Left renal pelvis (tissue), 4 donors: Measurements from ENCODE around the gene OSGIN1. TPM values are rescaled to one million over a fixed set of nuclear protein-coding genes. Genes with fewer than 3 reads are reported as not detected.

Source experiments
- DNase-seq, 4 donors: peaks; one replicate each; pipeline ENCODE4 v3.0.0-alpha.2; 2013; ENCODE audit warnings: low read depth in 4 of 4, low spot score in 3 of 4
- polyA plus RNA-seq, 4 donors: library from polyadenylated mRNA; unstranded; fragments of 120-200 nt; gene quantifications; one replicate each; pipeline ENCODE4 v1.2.1, GENCODE V29; 2013; ENCODE audit not compliant: insufficient read length in 4 of 4

OSGIN1 gene
- polyA plus RNA-seq, 4 donors = 0.34 to 0.73 (median 0.50) TPM

- DNase-seq = no peak
Observed at GRCh38 chr16:83995754-83996153, 42.7 kb downstream of the OSGIN1 start.

GRCh38 chr16:83996481-83997252 lies 43.6 kb downstream of the OSGIN1 start:
- no peak for DNase-seq

- DNase-seq = no peak
Observed at GRCh38 chr16:83998091-83998490, 45.1 kb downstream of the OSGIN1 start.

GRCh38 chr16:84000989-84001642 lies 48.1 kb downstream of the OSGIN1 start:
- no peak for DNase-seq

GRCh38 chr16:84001726-84002125 lies 48.7 kb downstream of the OSGIN1 start:
- DNase-seq = no peak

- DNase-seq = no peak
Observed at GRCh38 chr16:84003038-84003437, 50.0 kb downstream of the OSGIN1 start.

- DNase-seq = no peak
Observed at GRCh38 chr16:84004442-84004841, 51.4 kb downstream of the OSGIN1 start.

GRCh38 chr16:84005391-84005790 lies 52.4 kb downstream of the OSGIN1 start:
- DNase-seq = no peak

GRCh38 chr16:84007520-84007919 lies 54.5 kb downstream of the OSGIN1 start:
- no peak for DNase-seq

- no peak for DNase-seq
Observed at GRCh38 chr16:84007965-84008364, 54.9 kb downstream of the OSGIN1 start.

GRCh38 chr16:84009282-84009681 lies 56.2 kb downstream of the OSGIN1 start:
- no peak for DNase-seq

GRCh38 chr16:84013787-84014569 lies 60.9 kb downstream of the OSGIN1 start:
- DNase-seq = no peak

GRCh38 chr16:84014570-84015327 lies 61.7 kb downstream of the OSGIN1 start:
- no peak for DNase-seq

- DNase-seq = no peak
Observed at GRCh38 chr16:84015399-84015798, 62.4 kb downstream of the OSGIN1 start.

Other genes starting within 250 kb of the OSGIN1 start
- 100 to 1,000 TPM; 169 to 263 (median 199) TPM for gene HSBP1, start 145.3 kb upstream of the OSGIN1 start, polyA plus RNA-seq
- gene MLYCD, start 54.1 kb upstream of the OSGIN1 start, polyA plus RNA-seq = 1 to 10 TPM; 2.1 to 5.9 (median 4.1) TPM
- 1 to 10 TPM in 3 of 4 donors, under 1 TPM in 1; 0.97 to 4.4 (median 2.8) TPM for gene NECAB2, start 15.0 kb downstream of the OSGIN1 start, polyA plus RNA-seq
- not detected for gene SLC38A8, start 89.6 kb downstream of the OSGIN1 start, polyA plus RNA-seq
- 100 to 1,000 TPM; 111 to 142 (median 112) TPM for gene MBTPS1, start 163.7 kb downstream of the OSGIN1 start, polyA plus RNA-seq
- 10 to 100 TPM; 36.6 to 51.1 (median 48.6) TPM for gene HSDL1, start 191.9 kb downstream of the OSGIN1 start, polyA plus RNA-seq
- 1 to 10 TPM in 3 of 4 donors, under 1 TPM in 1; 0.57 to 7.5 (median 4.9) TPM for gene DNAAF1, start 192.1 kb downstream of the OSGIN1 start, polyA plus RNA-seq
- 10 to 100 TPM; 27.7 to 65.0 (median 37.7) TPM for gene TAF1C, start 233.8 kb downstream of the OSGIN1 start, polyA plus RNA-seq
- under 1 TPM in 2 of 4 donors, not detected in 2; 0.16 to 0.25 TPM for gene ADAD2, start 237.9 kb downstream of the OSGIN1 start, polyA plus RNA-seq